Loucy (cell line): Measurements from ENCODE around the gene VWA8.

Experiments used
- H2AFZ ChIP-seq: fragments of 200-600 bp; sonication (generic); 2 replicates; pipeline ENCODE4 v1.6.0; 2016; ENCODE audit warnings: antibody characterized with exemption, mild to moderate bottlenecking, low read length, moderate library complexity
- H3F3A ChIP-seq: fragments of 200-600 bp; 2 replicates; pipeline ENCODE4 v1.6.0; 2016; ENCODE audit warnings: antibody characterized with exemption, low read depth, mild to moderate bottlenecking
- H3K27me3 ChIP-seq: fragments of 200-600 bp; sonication (generic); 2 replicates; pipeline ENCODE4 v1.6.1; 2014; ENCODE audit warnings: low read length, mild to moderate bottlenecking; ENCODE audit not compliant: insufficient read depth, poor library complexity, severe bottlenecking
- H3K36me3 ChIP-seq: fragments of 200-600 bp; sonication (generic); 2 replicates; pipeline ENCODE4 v1.6.1; 2016; ENCODE audit warnings: low read length; ENCODE audit not compliant: insufficient read depth
- H3K4me1 ChIP-seq: fragments of 200-600 bp; sonication (generic); 2 replicates; pipeline ENCODE4 v1.5.1; 2014; ENCODE audit warnings: low read length, mild to moderate bottlenecking; ENCODE audit not compliant: insufficient read depth, poor library complexity, severe bottlenecking
- H3K4me2 ChIP-seq: fragments of 200-600 bp; sonication (generic); 2 replicates; pipeline ENCODE4 v1.6.0; 2014; ENCODE audit warnings: antibody characterized with exemption, low read length, low read depth, mild to moderate bottlenecking; ENCODE audit not compliant: poor library complexity, severe bottlenecking
- H3K4me3 ChIP-seq: fragments of 200-600 bp; sonication (generic); 2 replicates; pipeline ENCODE4 v1.5.1; 2014; ENCODE audit warnings: low read length, mild to moderate bottlenecking, mixed read lengths; ENCODE audit not compliant: poor library complexity, severe bottlenecking
- H3K79me2 ChIP-seq: fragments of 200-600 bp; sonication (generic); 2 replicates; pipeline ENCODE4 v1.6.1; 2014; ENCODE audit warnings: low read length; ENCODE audit not compliant: insufficient read depth
- H3K9ac ChIP-seq: fragments of 200-600 bp; sonication (generic); 2 replicates; pipeline ENCODE4 v1.6.0; 2014; ENCODE audit warnings: mild to moderate bottlenecking, low read depth, low read length, moderate library complexity; ENCODE audit not compliant: poor library complexity, severe bottlenecking
- H3K9me2 ChIP-seq: fragments of 200-600 bp; sonication (generic); replicated peaks from 2 replicates; pipeline ENCODE4 v1.6.1; 2016; ENCODE audit warnings: low read depth, low read length, mixed read lengths
- H3K9me3 ChIP-seq: fragments of 200-600 bp; sonication (generic); 2 replicates; pipeline ENCODE4 v1.6.1; 2014; ENCODE audit warnings: mild to moderate bottlenecking, antibody characterized with exemption, low read length, low read depth; ENCODE audit not compliant: insufficient read depth
- H4K20me1 ChIP-seq: fragments of 200-600 bp; sonication (generic); 2 replicates; pipeline ENCODE4 v1.6.0; 2014; ENCODE audit warnings: antibody characterized with exemption, low read length, mild to moderate bottlenecking; ENCODE audit not compliant: insufficient read depth, poor library complexity, severe bottlenecking
- CTCF ChIP-seq: fragments of 200-600 bp; sonication (generic); conservative IDR thresholded peaks from 2 replicates; pipeline ENCODE4 v1.5.1; 2014; ENCODE audit warnings: mild to moderate bottlenecking, antibody characterized with exemption, low read length
- EZH2phosphoT487 ChIP-seq: fragments of 200-600 bp; IDR thresholded peaks from 2 replicates; pipeline ENCODE4 v1.6.1; 2018; ENCODE audit warnings: antibody characterized with exemption, mild to moderate bottlenecking, moderate library complexity, borderline replicate concordance

Gene VWA8

GRCh38 chr13:41670873-41671443 is 290.0 kb downstream of the VWA8 start:
- H3K9ac ChIP-seq = no peak overlapping the region
- H3K79me2 ChIP-seq = no peaks in the 10 kb centered on the region
- H3K4me2 ChIP-seq = no peak overlapping the region
- no peak overlapping the region for H2AFZ ChIP-seq
- H3K27me3 ChIP-seq = no peaks in the 10 kb centered on the region
- H3F3A ChIP-seq = no peaks in the 10 kb centered on the region
- H3K4me1 ChIP-seq = no peaks in the 10 kb centered on the region
- no peaks in the 10 kb centered on the region for H3K9me2 ChIP-seq
- no peaks in the 10 kb centered on the region for H3K36me3 ChIP-seq
- H4K20me1 ChIP-seq = no peaks in the 10 kb centered on the region
- TF ChIP-seq EZH2phosphoT487 (no peak), CTCF (no peak)
- H3K9me3 ChIP-seq = no peaks in the 10 kb centered on the region
- no peak overlapping the region for H3K4me3 ChIP-seq

GRCh38 chr13:41668130-41668757 is 292.7 kb downstream of the VWA8 start:
- Histone ChIP-seq H3K4me2 (no peak overlapping the region), H3K36me3 (no peaks in the 10 kb centered on the region), H3K79me2 (no peaks in the 10 kb centered on the region), H3K27me3 (no peaks in the 10 kb centered on the region), H3F3A (no peaks in the 10 kb centered on the region), H3K9me3 (no peaks in the 10 kb centered on the region), H2AFZ (no peak overlapping the region), H3K4me3 (no peak overlapping the region), H3K9me2 (no peaks in the 10 kb centered on the region), H4K20me1 (no peaks in the 10 kb centered on the region), H3K9ac (no peak overlapping the region), H3K4me1 (no peaks in the 10 kb centered on the region)
- TF ChIP-seq EZH2phosphoT487 (no peak), CTCF (peak; percentile 89)

- Histone ChIP-seq H3K4me1 (no peaks in the 10 kb centered on the region), H3K9me3 (no peaks in the 10 kb centered on the region), H3K9me2 (no peaks in the 10 kb centered on the region), H3K4me3 (no peak overlapping the region), H3K27me3 (no peaks in the 10 kb centered on the region), H4K20me1 (no peaks in the 10 kb centered on the region), H3K4me2 (no peak overlapping the region), H3K79me2 (no peaks in the 10 kb centered on the region), H2AFZ (no peak overlapping the region), H3F3A (no peaks in the 10 kb centered on the region), H3K9ac (no peak overlapping the region), H3K36me3 (no peaks in the 10 kb centered on the region)
- TF ChIP-seq EZH2phosphoT487 (no peak), CTCF (no peak)
Measured at GRCh38 chr13:41666644-41667043, 294.3 kb downstream of the VWA8 start.
